Kidney (tissue), 14 donors: ENCODE data around the gene ACSBG1. TPM values are rescaled to one million over a fixed set of nuclear protein-coding genes. Genes with fewer than 3 reads are reported as not detected.
A peak's percentile ranks its signal among the peaks of the same experiment; 100 is the strongest.

Source experiments
- DNase-seq, 5 donors: peaks; one replicate each; pipeline ENCODE4 v3.0.0-alpha.2; 2013 to 2020
- FAIRE-seq: peaks from 2 replicates; lab custom pipeline; 2012; peaks lifted over from hg19 to GRCh38; lab: Jason Lieb, UNC
- H3K27ac ChIP-seq, 2 donors: one replicate each; pipeline ENCODE4 v1.7.0; 2013; ENCODE audit warnings: low read depth in 2 of 2, low read length in 2 of 2, inconsistent platforms in 1 of 2
- H3K27me3 ChIP-seq: one replicate; pipeline ENCODE4 v1.7.1; 2013; ENCODE audit warnings: low read length, inconsistent platforms; ENCODE audit not compliant: control insufficient read depth, insufficient read depth
- H3K36me3 ChIP-seq, 3 donors: one replicate each; pipeline versions ENCODE4 v1.7.0 to v1.7.1; 2013; ENCODE audit warnings: low read length in 3 of 3, control low read depth in 1 of 3, inconsistent platforms in 1 of 3; ENCODE audit not compliant: insufficient read depth in 3 of 3, control insufficient read depth in 2 of 3
- H3K4me1 ChIP-seq, 3 donors: one replicate each; pipeline versions ENCODE4 v1.7.0 to v1.7.1; 2013; ENCODE audit warnings: low read length in 3 of 3, inconsistent platforms in 1 of 3, low read depth in 1 of 3; ENCODE audit not compliant: control insufficient read depth in 2 of 3, insufficient read depth in 2 of 3
- H3K4me3 ChIP-seq, 3 donors: one replicate each; pipeline versions ENCODE4 v1.7.0 to v1.8.1; 2013; ENCODE audit warnings: low read length in 3 of 3, control low read depth in 1 of 3, inconsistent platforms in 1 of 3
- H3K9ac ChIP-seq, 3 donors: one replicate each; pipeline versions ENCODE4 v1.7.0 to v1.7.1; 2013; ENCODE audit warnings: low read length in 3 of 3, control low read depth in 1 of 3, inconsistent platforms in 1 of 3
- H3K9me3 ChIP-seq, 3 donors: one replicate each; pipeline versions ENCODE4 v1.7.0 to v1.7.1; 2013; ENCODE audit warnings: low read length in 3 of 3, control low read depth in 1 of 3, inconsistent platforms in 1 of 3; ENCODE audit not compliant: control insufficient read depth in 2 of 3, insufficient read depth in 1 of 3
- intact Hi-C: fragments of 100-400 bp; cut with DNase I; formaldehyde crosslinking; loops from one replicate; pipeline ENCODE4 v1.11.1; 2022
- polyA plus RNA-seq: library from polyadenylated mRNA; stranded (reverse); fragments of 350-450 nt; fragmentation: Illumina TruSeq; extraction: RNeasy Lipid Tissue Mini Kit (QIAGEN cat#74804); gene quantifications from one replicate; pipeline ENCODE4 v1.2.3, GENCODE V29; 2014; ENCODE audit warnings: low read depth, low replicate concordance; ENCODE audit not compliant: insufficient read depth
- total RNA-seq: library from RNA; stranded (reverse); fragmentation: NEBNext Ultra II Directional; extraction: Animal tissue kit (Norgen Biotek cat#: 25700); gene quantifications from one replicate; pipeline ENCODE4 v1.2.1, GENCODE V29; 2021
- TF ChIP-seq, protein P1 (sequence below): IDR thresholded peaks from 3 replicates; pipeline ENCODE4 v1.5.1; 2012; ENCODE audit warnings: mild to moderate bottlenecking, moderate library complexity, borderline replicate concordance; ENCODE audit not compliant: insufficient read depth; ENCODE audit errors: extremely low read depth
- donor health status: control.
- donor health status: control.
- donor health status: control.
- donor health status: control.
- donor health status: control.
- donor health status: DM: yes; HTN: yes; CAD: no.
- donor health status: Normal renal cell carcinoma (clear cell type).

Gene ACSBG1
- total and polyA plus RNA-seq, 2 donors from 2014 or later, result 0.13 to 0.86 TPM

DNA sequence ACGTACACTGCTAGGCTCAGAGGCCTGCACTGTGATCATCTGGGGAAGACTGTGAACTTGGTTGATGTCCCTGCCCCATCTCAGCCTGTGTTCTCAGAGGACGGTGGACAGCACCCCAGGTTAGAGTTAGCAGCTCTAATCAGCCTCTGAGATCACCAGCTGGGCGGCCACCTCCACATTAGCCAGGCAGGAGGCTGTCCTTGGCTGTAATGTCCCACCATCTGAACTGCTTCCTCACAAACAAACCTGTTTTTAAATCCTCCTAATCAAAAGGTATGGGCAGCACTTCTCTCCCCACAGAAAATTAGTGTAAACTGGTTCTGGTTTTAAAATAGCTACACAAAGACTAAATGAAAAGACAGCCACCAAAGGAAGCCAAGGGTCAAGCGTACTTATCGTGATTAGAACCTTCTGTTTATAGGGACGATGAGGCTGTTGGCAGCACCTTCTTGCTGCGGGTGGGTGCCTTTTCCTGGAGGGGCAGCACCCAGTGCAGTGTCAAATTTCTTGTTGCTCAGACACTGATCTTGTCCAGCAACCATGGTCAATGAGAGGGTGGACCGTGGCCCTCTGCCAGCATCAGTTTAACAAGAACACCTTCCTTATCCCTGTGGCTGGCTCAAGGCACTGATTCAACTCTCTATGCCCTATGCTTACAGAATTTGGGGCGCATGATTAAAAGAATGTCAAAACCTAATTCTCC lies 24.6 kb downstream of the ACSBG1 start:
- H3K4me1 ChIP-seq, result peaks cover 0 to 6% (median 0%) of the 10 kb centered on the region in 3 donors
- H3K27me3 ChIP-seq, result no peaks in the 10 kb centered on the region
- no peak overlapping the region for H3K27ac ChIP-seq
- intact Hi-C loops, result no loop called here
- TF ChIP-seq, protein P1, sequence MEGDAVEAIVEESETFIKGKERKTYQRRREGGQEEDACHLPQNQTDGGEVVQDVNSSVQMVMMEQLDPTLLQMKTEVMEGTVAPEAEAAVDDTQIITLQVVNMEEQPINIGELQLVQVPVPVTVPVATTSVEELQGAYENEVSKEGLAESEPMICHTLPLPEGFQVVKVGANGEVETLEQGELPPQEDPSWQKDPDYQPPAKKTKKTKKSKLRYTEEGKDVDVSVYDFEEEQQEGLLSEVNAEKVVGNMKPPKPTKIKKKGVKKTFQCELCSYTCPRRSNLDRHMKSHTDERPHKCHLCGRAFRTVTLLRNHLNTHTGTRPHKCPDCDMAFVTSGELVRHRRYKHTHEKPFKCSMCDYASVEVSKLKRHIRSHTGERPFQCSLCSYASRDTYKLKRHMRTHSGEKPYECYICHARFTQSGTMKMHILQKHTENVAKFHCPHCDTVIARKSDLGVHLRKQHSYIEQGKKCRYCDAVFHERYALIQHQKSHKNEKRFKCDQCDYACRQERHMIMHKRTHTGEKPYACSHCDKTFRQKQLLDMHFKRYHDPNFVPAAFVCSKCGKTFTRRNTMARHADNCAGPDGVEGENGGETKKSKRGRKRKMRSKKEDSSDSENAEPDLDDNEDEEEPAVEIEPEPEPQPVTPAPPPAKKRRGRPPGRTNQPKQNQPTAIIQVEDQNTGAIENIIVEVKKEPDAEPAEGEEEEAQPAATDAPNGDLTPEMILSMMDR, result no peak
- H3K9me3 ChIP-seq, result no peaks in the 10 kb centered on the region
- FAIRE-seq, result no peak
- H3K9ac ChIP-seq, result no peak overlapping the region
- H3K4me3 ChIP-seq, result no peak overlapping the region
- peak in 2 of 5 donors; percentile 24 to 75 for DNase-seq
- H3K36me3 ChIP-seq, result no peaks in the 10 kb centered on the region

- DNase-seq (no peak), FAIRE-seq (no peak)
- TF ChIP-seq, protein P1, result no peak
- Histone ChIP-seq H3K36me3 (no peaks in the 10 kb centered on the region), H3K4me3 (no peak overlapping the region), H3K4me1 (peaks cover 0 to 6% (median 0%) of the 10 kb centered on the region in 3 donors), H3K9ac (no peak overlapping the region), H3K9me3 (no peaks in the 10 kb centered on the region), H3K27ac (no peak overlapping the region), H3K27me3 (no peaks in the 10 kb centered on the region)
- intact Hi-C loops, result no loop called here
Measured at GRCh38 chr15:78208887-78209645, 25.3 kb downstream of the ACSBG1 start.

DNA sequence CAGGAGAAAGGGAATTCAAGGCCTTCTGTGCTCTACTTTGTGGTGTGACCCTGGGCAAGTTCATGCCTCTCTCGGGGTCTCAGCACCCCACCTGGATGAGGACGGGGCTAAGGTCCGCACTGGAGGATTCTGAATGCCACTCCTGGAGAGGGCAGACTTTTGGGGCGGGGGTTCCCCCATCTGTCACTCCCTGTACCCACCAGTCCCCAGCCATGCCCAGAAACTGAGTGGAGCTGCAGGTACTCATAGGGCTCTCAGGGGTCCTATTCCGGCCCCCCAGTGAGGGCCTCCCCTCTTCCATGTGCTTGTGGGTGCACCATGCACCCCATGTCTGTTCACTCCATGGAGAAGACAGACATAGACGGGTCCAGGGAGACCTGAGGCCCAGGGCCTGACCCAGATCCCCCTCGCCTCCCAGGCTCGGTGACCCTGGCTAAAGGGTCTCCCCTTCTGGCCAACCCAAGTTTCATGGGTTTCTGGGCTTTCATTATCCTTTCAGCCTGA lies 26.0 kb downstream of the ACSBG1 start:
- Histone ChIP-seq H3K27ac (no peak overlapping the region), H3K27me3 (no peaks in the 10 kb centered on the region), H3K9ac (no peak overlapping the region), H3K4me3 (no peak overlapping the region), H3K4me1 (peaks cover 0 to 6% (median 0%) of the 10 kb centered on the region in 3 donors), H3K9me3 (no peaks in the 10 kb centered on the region), H3K36me3 (no peaks in the 10 kb centered on the region)
- TF ChIP-seq, protein P1, result no peak
- intact Hi-C loops, result no loop called here
- FAIRE-seq, result no peak
- no peak for DNase-seq
